Activated naive CD4-positive, alpha-beta T cell treated with anti-CD3 and anti-CD28 coated beads, Interleukin-2, amount 10 ng/mL, durations not matched to agents 7 days and 5 days (primary cell): ENCODE measurements around the gene TFF2.

Source experiments
- CTCF ChIA-PET: fragments of 350-600 bp; sonication (Branson Sonifier 250); formaldehyde crosslinking; loops from one replicate; lab custom pipeline; 2021; ENCODE audit warnings: antibody characterized with exemption; lab: Charles Lee
- DNase-seq: peaks from one replicate; pipeline ENCODE4 v3.0.0-alpha.2; 2020
- H3K27ac Mint-ChIP-seq: one replicate; pipeline ENCODE4 v1.8.0; 2021; ENCODE audit warnings: mild to moderate bottlenecking, moderate library complexity, mixed read lengths
- H3K27me3 Mint-ChIP-seq: one replicate; pipeline ENCODE4 v1.8.0; 2021; ENCODE audit warnings: mild to moderate bottlenecking, mixed read lengths
- H3K36me3 Mint-ChIP-seq: one replicate; pipeline ENCODE4 v1.8.0; 2021; ENCODE audit warnings: mixed read lengths
- H3K4me1 Mint-ChIP-seq: one replicate; pipeline ENCODE4 v1.8.0; 2021; ENCODE audit warnings: mixed read lengths
- H3K4me3 Mint-ChIP-seq: one replicate; pipeline ENCODE4 v1.8.0; 2021; ENCODE audit warnings: mild to moderate bottlenecking, moderate library complexity, mixed read lengths
- H3K9me3 Mint-ChIP-seq: one replicate; pipeline ENCODE4 v1.8.0; 2021; ENCODE audit warnings: mixed read lengths

TFF2 gene

DNA sequence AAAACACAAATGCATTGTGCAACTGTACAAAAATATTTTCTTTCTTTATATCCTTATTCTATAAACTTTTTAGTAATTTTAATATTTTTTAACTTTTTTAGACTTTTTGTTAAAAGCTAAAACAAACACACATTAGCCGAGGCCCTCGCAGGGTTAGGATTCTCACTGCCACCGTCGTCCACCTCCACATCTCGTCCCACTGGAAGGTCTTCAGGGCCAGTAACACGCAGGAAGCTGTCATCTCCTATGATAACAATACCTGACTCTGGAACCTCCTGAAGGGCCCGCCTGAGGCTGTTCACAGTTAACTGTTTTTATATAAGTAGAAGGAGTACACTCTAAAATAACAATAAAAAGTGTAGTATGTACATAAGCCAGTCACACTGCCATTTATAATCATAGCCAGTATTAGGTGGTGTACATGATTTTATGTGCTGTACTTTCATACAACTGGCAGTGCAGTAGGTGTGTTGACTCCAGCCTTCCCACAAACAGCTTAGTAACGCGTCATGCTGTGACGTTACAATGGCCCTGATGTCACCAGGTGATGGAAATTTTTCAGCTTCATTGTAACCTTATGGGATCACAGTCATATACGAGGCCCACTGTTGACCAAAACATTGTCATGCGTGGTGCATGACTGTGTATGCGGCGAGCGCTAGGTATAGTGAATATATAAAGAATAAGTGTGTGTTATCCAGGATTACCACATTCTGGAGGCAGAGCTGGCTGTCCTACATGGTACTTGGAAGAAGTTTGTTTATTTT, 8.8 kb downstream of the TFF2 start:
- DNase-seq, result no peak
- H3K36me3 Mint-ChIP-seq, result no peaks in the 10 kb centered on the region
- H3K27ac Mint-ChIP-seq, result no peak overlapping the region
- CTCF ChIA-PET, result interaction anchor here (0.7 to 1.5 kb wide), 3 partner anchors 17 to 39 kb away, joined by 3 read pairs; no protein-coding TSS in a partner anchor
- H3K4me3 Mint-ChIP-seq, result no peak overlapping the region
- H3K9me3 Mint-ChIP-seq, result no peaks in the 10 kb centered on the region
- peaks cover 23% of the 10 kb centered on the region for H3K27me3 Mint-ChIP-seq
- H3K4me1 Mint-ChIP-seq, result peaks cover 7% of the 10 kb centered on the region

DNA sequence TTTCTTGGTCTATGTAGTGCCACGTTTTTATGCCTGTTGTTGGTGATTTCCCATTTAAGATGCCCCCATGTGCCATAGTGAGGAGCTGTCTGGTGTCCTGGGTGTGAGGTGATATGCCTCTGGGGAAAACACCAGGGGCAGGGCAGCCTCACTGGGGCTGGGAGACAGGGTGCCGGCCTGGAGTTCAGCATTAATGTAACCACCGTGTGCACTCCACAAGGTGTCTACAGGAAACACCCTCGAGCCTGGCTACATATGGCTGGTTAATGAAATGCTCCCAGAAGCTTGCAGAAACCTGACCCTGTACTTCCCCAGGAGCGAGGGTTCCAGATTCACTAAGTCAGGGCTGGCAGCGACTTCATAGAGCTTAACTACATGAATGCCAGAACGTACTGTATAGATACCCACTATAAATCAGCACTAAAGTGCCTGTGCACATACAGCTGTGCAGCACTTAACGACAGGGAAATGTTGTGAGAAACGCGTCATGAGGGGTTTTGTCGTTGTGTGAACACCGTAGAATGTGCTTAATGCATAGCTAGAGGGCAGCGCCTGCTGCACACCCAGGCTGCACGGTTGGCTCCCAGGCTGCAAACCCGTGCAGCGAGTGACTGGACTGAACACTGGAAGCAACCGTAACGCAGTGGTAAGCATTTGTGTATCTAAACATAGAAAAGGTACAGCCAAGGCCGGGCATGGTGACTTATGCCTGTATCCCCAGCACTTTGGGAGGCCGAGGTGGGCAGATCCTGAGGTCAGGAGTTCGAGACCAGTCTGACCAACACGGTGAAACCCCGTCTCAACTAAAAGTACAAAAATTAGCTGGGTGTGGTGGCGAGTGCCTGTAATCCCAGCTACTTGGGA, 10.4 kb downstream of the TFF2 start:
- DNase-seq, result no peak
- Mint-ChIP-seq H3K4me3 (no peak overlapping the region), H3K4me1 (peaks cover 7% of the 10 kb centered on the region), H3K27ac (no peak overlapping the region), H3K9me3 (no peaks in the 10 kb centered on the region), H3K36me3 (no peaks in the 10 kb centered on the region), H3K27me3 (peaks cover 30% of the 10 kb centered on the region)
- CTCF ChIA-PET, result interaction anchor here (1.5 kb wide), 1 partner anchor 19 kb away, joined by 3 read pairs; no protein-coding TSS in a partner anchor

GRCh38 chr21:42338729-42339715, 11.8 kb downstream of the TFF2 start:
- Mint-ChIP-seq H3K27me3 (peaks cover 38% of the 10 kb centered on the region), H3K27ac (no peak overlapping the region), H3K36me3 (no peaks in the 10 kb centered on the region), H3K9me3 (no peaks in the 10 kb centered on the region), H3K4me3 (no peak overlapping the region), H3K4me1 (peaks cover 7% of the 10 kb centered on the region)
- no peak for DNase-seq
- CTCF ChIA-PET, result interaction anchor here (0.9 to 3.9 kb wide), 10 partner anchors 10 to 194 kb away, joined by 3 to 17 read pairs (median 6); no protein-coding TSS in a partner anchor

DNA sequence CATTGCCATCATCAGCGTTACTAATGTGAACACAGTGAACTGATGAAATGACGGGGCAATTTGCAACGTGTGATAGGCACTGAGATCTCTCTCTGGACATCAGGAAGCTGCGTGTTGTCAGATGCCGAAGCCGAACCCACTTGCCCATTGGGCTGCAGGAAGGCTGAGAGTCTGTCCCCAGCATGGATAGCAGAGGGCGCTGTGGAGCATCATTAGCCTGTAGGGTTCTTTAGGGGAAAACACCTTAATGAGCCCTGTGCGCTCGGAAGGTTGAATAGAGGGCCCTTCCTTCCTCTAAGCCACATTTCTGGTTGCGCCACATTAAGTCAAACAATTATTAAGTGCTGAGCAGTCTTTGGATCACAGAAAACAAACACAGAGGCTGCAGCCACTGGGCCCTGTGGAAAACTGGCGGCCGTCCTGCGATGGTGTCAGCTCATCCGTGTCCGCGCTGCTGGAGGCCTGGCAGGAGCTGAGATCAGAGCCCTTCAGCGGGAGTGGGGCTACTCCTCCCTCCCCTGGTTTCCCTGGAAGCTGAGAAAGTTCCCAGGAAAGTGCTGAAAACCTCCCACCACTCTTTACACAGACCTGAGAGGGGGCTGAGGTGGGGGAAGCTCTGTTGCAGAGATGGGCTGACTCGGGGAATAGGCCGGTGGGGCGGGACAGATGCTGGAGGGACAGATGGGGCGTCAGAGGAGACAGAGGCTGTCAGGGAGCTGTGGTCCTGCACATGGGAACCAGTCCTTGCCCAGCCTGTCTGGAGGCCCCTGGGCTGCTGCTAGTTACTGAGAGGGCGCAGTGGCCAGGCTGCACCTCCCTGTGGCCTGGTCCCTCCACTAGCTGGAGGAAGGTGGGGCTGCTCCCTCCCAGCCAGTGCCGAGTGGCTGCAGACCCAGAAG, 12.7 kb downstream of the TFF2 start:
- Mint-ChIP-seq H3K9me3 (no peaks in the 10 kb centered on the region), H3K4me3 (no peak overlapping the region), H3K27me3 (peaks cover 40% of the 10 kb centered on the region), H3K36me3 (no peaks in the 10 kb centered on the region), H3K27ac (no peak overlapping the region), H3K4me1 (peaks cover 7% of the 10 kb centered on the region)
- CTCF ChIA-PET, result interaction anchor here (0.8 to 3.9 kb wide), 14 partner anchors 11 to 193 kb away, joined by 3 to 17 read pairs (median 4); partner anchors contain the start of gene UBASH3A
- peak; percentile 88 for DNase-seq

DNA sequence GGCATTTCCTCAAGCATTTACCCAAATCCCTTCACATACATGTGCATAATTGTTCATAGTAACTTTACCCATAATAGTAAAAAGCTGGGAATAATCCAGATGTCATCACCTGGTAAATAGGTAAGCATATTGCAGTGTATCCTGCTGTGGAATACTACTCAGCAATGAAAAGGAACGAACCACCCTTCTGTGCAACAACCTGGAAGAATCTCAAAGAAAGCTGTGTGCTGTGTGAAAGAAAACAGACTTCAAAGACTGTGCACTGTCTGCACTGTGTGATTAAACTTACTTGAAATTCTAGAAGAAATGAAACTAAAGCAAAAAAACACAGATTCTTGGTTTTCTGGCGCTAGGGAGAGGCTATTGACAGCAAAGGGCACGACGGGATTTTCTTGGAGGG, 13.5 kb downstream of the TFF2 start:
- Mint-ChIP-seq H3K27ac (no peak overlapping the region), H3K4me1 (peaks cover 7% of the 10 kb centered on the region), H3K27me3 (peaks cover 48% of the 10 kb centered on the region), H3K4me3 (no peak overlapping the region), H3K36me3 (no peaks in the 10 kb centered on the region), H3K9me3 (no peaks in the 10 kb centered on the region)
- no peak for DNase-seq
- CTCF ChIA-PET, result interaction anchor here (0.8 to 3.9 kb wide), 12 partner anchors 14 to 192 kb away, joined by 3 to 17 read pairs (median 4); partner anchors contain the start of gene UBASH3A

DNA sequence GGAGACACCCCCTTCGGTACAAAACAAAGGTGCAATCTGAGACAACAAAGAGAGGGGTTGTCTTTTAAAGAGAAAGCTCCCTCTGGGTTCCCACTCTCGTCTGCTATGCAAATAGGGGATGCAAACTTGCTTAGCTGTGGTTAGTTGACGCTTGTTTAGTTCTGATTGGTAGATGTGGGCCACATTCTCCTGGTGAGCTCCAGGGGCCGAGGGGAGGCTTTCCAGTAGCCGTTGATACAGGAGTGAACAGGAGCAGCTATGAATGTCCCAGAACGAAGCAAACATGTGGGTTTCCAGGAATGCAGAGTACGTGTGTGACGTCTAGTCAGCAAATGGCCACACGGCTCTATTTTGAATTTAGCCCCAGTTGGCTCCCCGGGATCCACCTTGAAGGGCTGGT, 14.7 kb downstream of the TFF2 start:
- CTCF ChIA-PET, result interaction anchor here (1.1 to 3.9 kb wide), 10 partner anchors 11 to 191 kb away, joined by 3 to 17 read pairs (median 4); no protein-coding TSS in a partner anchor
- H3K4me1 Mint-ChIP-seq, result peaks cover 7% of the 10 kb centered on the region
- H3K9me3 Mint-ChIP-seq, result peaks cover 9% of the 10 kb centered on the region
- H3K36me3 Mint-ChIP-seq, result no peaks in the 10 kb centered on the region
- H3K27ac Mint-ChIP-seq, result no peak overlapping the region
- peaks cover 59% of the 10 kb centered on the region for H3K27me3 Mint-ChIP-seq
- H3K4me3 Mint-ChIP-seq, result no peak overlapping the region
- no peak for DNase-seq

GRCh38 chr21:42332557-42333317, 18.1 kb downstream of the TFF2 start:
- peaks cover 4% of the 10 kb centered on the region for H3K4me1 Mint-ChIP-seq
- H3K36me3 Mint-ChIP-seq, result no peaks in the 10 kb centered on the region
- no peak overlapping the region for H3K27ac Mint-ChIP-seq
- H3K27me3 Mint-ChIP-seq, result peaks cover 57% of the 10 kb centered on the region
- CTCF ChIA-PET, result no interaction called here
- DNase-seq, result no peak
- H3K4me3 Mint-ChIP-seq, result no peak overlapping the region
- peaks cover 9% of the 10 kb centered on the region for H3K9me3 Mint-ChIP-seq

GRCh38 chr21:42331660-42332059, 19.1 kb downstream of the TFF2 start:
- CTCF ChIA-PET, result no interaction called here
- no peak for DNase-seq
- H3K4me1 Mint-ChIP-seq, result no peaks in the 10 kb centered on the region
- H3K4me3 Mint-ChIP-seq, result no peak overlapping the region
- peaks cover 9% of the 10 kb centered on the region for H3K9me3 Mint-ChIP-seq
- peaks cover 53% of the 10 kb centered on the region for H3K27me3 Mint-ChIP-seq
- no peaks in the 10 kb centered on the region for H3K36me3 Mint-ChIP-seq
- no peak overlapping the region for H3K27ac Mint-ChIP-seq

- Mint-ChIP-seq H3K27ac (no peak overlapping the region), H3K4me1 (no peaks in the 10 kb centered on the region), H3K4me3 (no peak overlapping the region), H3K9me3 (peaks cover 9% of the 10 kb centered on the region), H3K36me3 (no peaks in the 10 kb centered on the region), H3K27me3 (peaks cover 55% of the 10 kb centered on the region)
- no peak for DNase-seq
- CTCF ChIA-PET, result interaction anchor here (1.1 to 1.4 kb wide), 2 partner anchors 21 to 223 kb away, joined by 4 to 5 read pairs; no protein-coding TSS in a partner anchor
Measured at GRCh38 chr21:42330380-42331371, 20.1 kb downstream of the TFF2 start.

DNA sequence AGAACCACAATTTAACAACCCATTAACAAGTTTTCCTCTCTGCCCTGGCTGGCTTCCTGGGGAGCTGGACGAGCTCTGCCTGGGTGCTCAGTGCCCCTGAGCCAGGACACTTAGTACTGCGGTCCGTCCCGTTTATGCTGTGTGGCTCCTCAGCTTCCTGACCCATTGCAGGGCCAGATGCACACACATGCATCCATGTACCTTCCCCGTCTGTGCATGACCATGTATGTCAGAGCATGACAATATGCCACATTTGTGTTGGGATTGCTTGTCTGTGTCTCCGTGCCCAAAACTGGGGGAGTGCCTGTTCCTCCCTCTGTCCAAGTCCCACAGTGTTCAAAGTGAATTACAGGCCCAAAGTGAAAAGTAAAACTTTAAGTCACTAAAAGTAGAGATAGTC, 25.9 kb downstream of the TFF2 start:
- Mint-ChIP-seq H3K4me1 (no peaks in the 10 kb centered on the region), H3K9me3 (no peaks in the 10 kb centered on the region), H3K36me3 (no peaks in the 10 kb centered on the region), H3K4me3 (no peak overlapping the region), H3K27ac (no peak overlapping the region), H3K27me3 (peaks cover 53% of the 10 kb centered on the region)
- CTCF ChIA-PET, result interaction anchor here (0.6 to 2.2 kb wide), 3 partner anchors 12 to 114 kb away, joined by 3 to 8 read pairs (median 3); no protein-coding TSS in a partner anchor
- DNase-seq, result no peak

DNA sequence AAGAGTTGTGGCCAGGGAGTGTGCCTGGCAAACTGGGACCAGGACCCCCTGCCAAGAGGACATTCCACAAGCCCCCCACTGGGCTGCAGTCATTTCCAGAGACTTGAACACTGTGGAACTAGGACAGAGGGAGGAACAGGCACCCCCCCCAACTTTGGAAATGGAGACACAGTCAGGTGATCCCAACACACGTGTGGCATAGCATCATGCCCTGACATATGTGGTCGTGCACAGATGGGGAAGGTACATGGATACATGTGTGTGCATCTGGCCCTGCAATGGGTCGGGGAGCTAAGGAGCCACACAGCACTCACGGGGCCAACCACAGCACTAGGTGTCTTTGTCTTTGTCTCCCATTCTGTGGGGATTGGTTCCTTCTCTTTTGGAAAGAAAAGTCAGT, 28.9 kb downstream of the TFF2 start:
- Mint-ChIP-seq H3K27me3 (peaks cover 44% of the 10 kb centered on the region), H3K36me3 (no peaks in the 10 kb centered on the region), H3K27ac (no peak overlapping the region), H3K4me1 (peaks cover 4% of the 10 kb centered on the region), H3K4me3 (no peak overlapping the region), H3K9me3 (no peaks in the 10 kb centered on the region)
- CTCF ChIA-PET, result interaction anchor here (2.4 kb wide), 1 partner anchor 12 kb away, joined by 7 read pairs; no protein-coding TSS in a partner anchor
- no peak for DNase-seq
